Measurements from ENCODE around the gene IL7R.

DNA sequence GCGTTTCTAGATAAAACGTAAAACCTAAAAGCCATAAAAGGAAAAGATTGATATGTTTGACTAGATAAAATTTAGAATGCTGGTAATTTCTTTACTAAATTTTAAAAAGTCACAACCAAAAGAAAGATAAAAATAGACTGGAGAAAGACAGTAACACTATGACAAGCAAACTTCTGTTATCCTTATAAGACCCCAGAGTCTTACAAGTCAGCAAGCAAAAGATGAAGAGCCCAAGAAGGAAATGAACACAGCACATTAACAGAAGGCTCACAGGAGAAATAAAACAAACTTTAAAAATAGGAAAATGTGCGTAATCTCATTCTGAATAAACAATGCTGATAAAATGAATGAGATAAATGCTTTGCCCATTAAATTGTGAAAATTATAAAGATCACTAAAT, 29.7 kb downstream of the IL7R start:
- TF ChIP-seq EZH2 (IDR thresholded peaks at IDR 0.05; ENCODE audit: low read length, missing control alignments), result no peak
- TF ChIP-seq, protein P1, sequence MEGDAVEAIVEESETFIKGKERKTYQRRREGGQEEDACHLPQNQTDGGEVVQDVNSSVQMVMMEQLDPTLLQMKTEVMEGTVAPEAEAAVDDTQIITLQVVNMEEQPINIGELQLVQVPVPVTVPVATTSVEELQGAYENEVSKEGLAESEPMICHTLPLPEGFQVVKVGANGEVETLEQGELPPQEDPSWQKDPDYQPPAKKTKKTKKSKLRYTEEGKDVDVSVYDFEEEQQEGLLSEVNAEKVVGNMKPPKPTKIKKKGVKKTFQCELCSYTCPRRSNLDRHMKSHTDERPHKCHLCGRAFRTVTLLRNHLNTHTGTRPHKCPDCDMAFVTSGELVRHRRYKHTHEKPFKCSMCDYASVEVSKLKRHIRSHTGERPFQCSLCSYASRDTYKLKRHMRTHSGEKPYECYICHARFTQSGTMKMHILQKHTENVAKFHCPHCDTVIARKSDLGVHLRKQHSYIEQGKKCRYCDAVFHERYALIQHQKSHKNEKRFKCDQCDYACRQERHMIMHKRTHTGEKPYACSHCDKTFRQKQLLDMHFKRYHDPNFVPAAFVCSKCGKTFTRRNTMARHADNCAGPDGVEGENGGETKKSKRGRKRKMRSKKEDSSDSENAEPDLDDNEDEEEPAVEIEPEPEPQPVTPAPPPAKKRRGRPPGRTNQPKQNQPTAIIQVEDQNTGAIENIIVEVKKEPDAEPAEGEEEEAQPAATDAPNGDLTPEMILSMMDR (conservative IDR thresholded peaks at IDR 0.05 in 1 of 2, IDR thresholded peaks at IDR 0.05 in 1 of 2; ENCODE audit: low read depth in 1 of 2, low read length in 2 of 2), result no peak
